ENCODE data around the gene EFNA1. TPM values are rescaled to one million over a fixed set of nuclear protein-coding genes. Genes with fewer than 3 reads are reported as not detected.

Gene EFNA1
- total RNA-seq, 1 experiment from 2014 or later, result 19.7 TPM

- intact Hi-C loops (cut with micrococcal nuclease), result no loop called here
- H3K79me2 ChIP-seq (ENCODE audit: insufficient read depth, low read length), result no peaks in the 10 kb centered on the region; the same call in 1 of the 2 replicates
- BruUV-seq (replicated peaks), result no TSS peak
- RAD21 ChIA-PET (ENCODE audit: low non-redundant PET in 1 of 2, low total read pairs in 2 of 2, uncharacterized antibody in 2 of 2, unreplicated experiment in 2 of 2), result no interaction called here
- peak overlapping the region; percentile 90 for H3K4me2 ChIP-seq (ENCODE audit: low read length)
- peaks cover 0 to 6% of the 10 kb centered on the region in 2 experiments; a peak in 1 of 4 replicates for H3K36me3 ChIP-seq (ENCODE audit: control insufficient read depth in 1 of 2, insufficient read depth in 2 of 2, low read length in 2 of 2)
- CTCF ChIA-PET, result interaction anchor here (2.5 to 3.1 kb wide), 5 partner anchors 36 to 85 kb away, joined by 11 to 52 read pairs (median 32); partner anchors contain the start of genes ADAM15 and KRTCAP2
- no peak for TF ChIP-seq ELF1 (IDR thresholded peaks at IDR 0.05; ENCODE audit: borderline replicate concordance, low read depth)
- TF ChIP-seq, protein P1, sequence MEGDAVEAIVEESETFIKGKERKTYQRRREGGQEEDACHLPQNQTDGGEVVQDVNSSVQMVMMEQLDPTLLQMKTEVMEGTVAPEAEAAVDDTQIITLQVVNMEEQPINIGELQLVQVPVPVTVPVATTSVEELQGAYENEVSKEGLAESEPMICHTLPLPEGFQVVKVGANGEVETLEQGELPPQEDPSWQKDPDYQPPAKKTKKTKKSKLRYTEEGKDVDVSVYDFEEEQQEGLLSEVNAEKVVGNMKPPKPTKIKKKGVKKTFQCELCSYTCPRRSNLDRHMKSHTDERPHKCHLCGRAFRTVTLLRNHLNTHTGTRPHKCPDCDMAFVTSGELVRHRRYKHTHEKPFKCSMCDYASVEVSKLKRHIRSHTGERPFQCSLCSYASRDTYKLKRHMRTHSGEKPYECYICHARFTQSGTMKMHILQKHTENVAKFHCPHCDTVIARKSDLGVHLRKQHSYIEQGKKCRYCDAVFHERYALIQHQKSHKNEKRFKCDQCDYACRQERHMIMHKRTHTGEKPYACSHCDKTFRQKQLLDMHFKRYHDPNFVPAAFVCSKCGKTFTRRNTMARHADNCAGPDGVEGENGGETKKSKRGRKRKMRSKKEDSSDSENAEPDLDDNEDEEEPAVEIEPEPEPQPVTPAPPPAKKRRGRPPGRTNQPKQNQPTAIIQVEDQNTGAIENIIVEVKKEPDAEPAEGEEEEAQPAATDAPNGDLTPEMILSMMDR (IDR thresholded peaks at IDR 0.05 in 2 of 3, conservative IDR thresholded peaks at IDR 0.05 in 1 of 3; ENCODE audit: borderline replicate concordance in 1 of 3, insufficient read depth in 1 of 3, low read depth in 2 of 3, low read length in 2 of 3), result peak in 1 of 3 experiments; percentile 40; a peak in 2 of 6 replicates
- peaks cover 23 to 55% of the 10 kb centered on the region in 2 experiments for H3K4me1 ChIP-seq (ENCODE audit: control insufficient read depth in 1 of 2, insufficient read depth in 2 of 2, low read length in 2 of 2)
- H3K9ac ChIP-seq (ENCODE audit: low read length), result no peak overlapping the region
- peak overlapping the region; percentile 67; the same call in 1 of the 2 replicates for H3K27ac ChIP-seq (ENCODE audit: low read depth, low read length)
- no peak for DNase-seq (ENCODE audit: low read depth, low spot score)
- no peaks in the 10 kb centered on the region for H3K9me3 ChIP-seq (ENCODE audit: control insufficient read depth in 1 of 2, insufficient read depth in 1 of 2, low read depth in 1 of 2, low read length in 2 of 2)
- H3K9me2 ChIP-seq (ENCODE audit: insufficient read depth), result no peaks in the 10 kb centered on the region
- no peaks in the 10 kb centered on the region for H3K27me3 ChIP-seq (ENCODE audit: insufficient read depth, low read length)
- H4K20me1 ChIP-seq (ENCODE audit: insufficient read depth), result no peaks in the 10 kb centered on the region
- no peak overlapping the region for H2AFZ ChIP-seq (ENCODE audit: low read depth, low read length, poor library complexity, severe bottlenecking)
- no peak overlapping the region for H3K4me3 ChIP-seq (replicated peaks in 1 of 2; ENCODE audit: low read depth in 1 of 2, low read length in 2 of 2)
- POLR2A ChIA-PET, result no interaction called here
- ATAC-seq, result no peak
These were observed 40.7 kb upstream of the EFNA1 start for GRCh38 chr1:155086856-155087535.

Measured in HCT116 (cell line).